ENCODE measurements around the gene BCL6. TPM values are rescaled to one million over a fixed set of nuclear protein-coding genes. Genes with fewer than 3 reads are reported as not detected.

Gene BCL6
- total RNA-seq, 4 donors from 2014 or later: 203 to 661 (median 285) TPM

GRCh38 chr3:187698499-187699399 lies 46.5 kb downstream of the BCL6 start:
- Histone ChIP-seq H3K36me3 (no peaks in the 10 kb centered on the region), H3K9me3 (no peaks in the 10 kb centered on the region), H3K4me3 (no peak overlapping the region), H3K4me1 (peaks cover 3% of the 10 kb centered on the region), H3K27ac (no peak overlapping the region), H3K27me3 (no peaks in the 10 kb centered on the region)
- DNase-seq (ENCODE audit: low spot score in 2 of 2): no peak
- TF ChIP-seq EP300 (IDR thresholded peaks at IDR 0.05): no peak
- TF ChIP-seq POLR2AphosphoS5 (IDR thresholded peaks at IDR 0.05): no peak
- TF ChIP-seq CTCF (IDR thresholded peaks at IDR 0.05): no peak
- no peak for TF ChIP-seq POLR2A (IDR thresholded peaks at IDR 0.05)
- WGBS: 91% methylated on average over 35 of the region's 42 CpGs

GRCh38 chr3:187696021-187696420 lies 49.2 kb downstream of the BCL6 start:
- Histone ChIP-seq H3K4me3 (no peak overlapping the region), H3K4me1 (peaks cover 3% of the 10 kb centered on the region), H3K36me3 (no peaks in the 10 kb centered on the region), H3K27ac (no peak overlapping the region), H3K9me3 (no peaks in the 10 kb centered on the region), H3K27me3 (no peaks in the 10 kb centered on the region)
- no peak for DNase-seq (ENCODE audit: low spot score in 2 of 2)
- TF ChIP-seq POLR2A (IDR thresholded peaks at IDR 0.05): no peak
- TF ChIP-seq POLR2AphosphoS5 (IDR thresholded peaks at IDR 0.05): no peak
- no peak for TF ChIP-seq CTCF (IDR thresholded peaks at IDR 0.05)
- no peak for TF ChIP-seq EP300 (IDR thresholded peaks at IDR 0.05)
- 55% methylated on average over 4 of the region's 4 CpGs for WGBS

- Histone ChIP-seq H3K27me3 (no peaks in the 10 kb centered on the region), H3K9me3 (no peaks in the 10 kb centered on the region), H3K36me3 (no peaks in the 10 kb centered on the region), H3K4me3 (no peak overlapping the region), H3K27ac (no peak overlapping the region), H3K4me1 (peaks cover 3% of the 10 kb centered on the region)
- TF ChIP-seq CTCF (IDR thresholded peaks at IDR 0.05): no peak
- TF ChIP-seq EP300 (IDR thresholded peaks at IDR 0.05): no peak
- TF ChIP-seq POLR2A (IDR thresholded peaks at IDR 0.05): no peak
- TF ChIP-seq POLR2AphosphoS5 (IDR thresholded peaks at IDR 0.05): no peak
- 73% methylated on average over 4 of the region's 4 CpGs for WGBS
- no peak for DNase-seq (ENCODE audit: low spot score in 2 of 2)
Observed at GRCh38 chr3:187695449-187695848, 49.8 kb downstream of the BCL6 start.

- Histone ChIP-seq H3K4me3 (no peak overlapping the region), H3K4me1 (peaks cover 3% of the 10 kb centered on the region), H3K27me3 (no peaks in the 10 kb centered on the region), H3K36me3 (no peaks in the 10 kb centered on the region), H3K9me3 (no peaks in the 10 kb centered on the region), H3K27ac (no peak overlapping the region)
- WGBS: 83% methylated on average over 3 of the region's 3 CpGs
- TF ChIP-seq POLR2A (IDR thresholded peaks at IDR 0.05) (no peak), CTCF (IDR thresholded peaks at IDR 0.05) (no peak), EP300 (IDR thresholded peaks at IDR 0.05) (no peak), POLR2AphosphoS5 (IDR thresholded peaks at IDR 0.05) (no peak)
- DNase-seq (ENCODE audit: low spot score in 2 of 2): no peak
Observed at GRCh38 chr3:187694801-187695200, 50.5 kb downstream of the BCL6 start.

GRCh38 chr3:187693431-187693830 lies 51.8 kb downstream of the BCL6 start:
- TF ChIP-seq CTCF (IDR thresholded peaks at IDR 0.05) (no peak), POLR2A (IDR thresholded peaks at IDR 0.05) (no peak), EP300 (IDR thresholded peaks at IDR 0.05) (no peak), POLR2AphosphoS5 (IDR thresholded peaks at IDR 0.05) (no peak)
- Histone ChIP-seq H3K27me3 (no peaks in the 10 kb centered on the region), H3K4me3 (no peak overlapping the region), H3K27ac (no peak overlapping the region), H3K4me1 (peaks cover 3% of the 10 kb centered on the region), H3K9me3 (no peaks in the 10 kb centered on the region), H3K36me3 (no peaks in the 10 kb centered on the region)
- 85% methylated on average over 1 of the region's 1 CpG for WGBS
- no peak for DNase-seq (ENCODE audit: low spot score in 2 of 2)
